Activated effector memory CD4-positive, alpha-beta T cell treated with anti-CD3 and anti-CD28 coated beads, Interleukin-2, amount 50 U/mL, for 16 hours (primary cell): Measurements from ENCODE around the gene ZSCAN9.

Experiments
- DNase-seq: peaks from one replicate; pipeline ENCODE4 v3.0.0-alpha.2; 2020

The ZSCAN9 gene

GRCh38 chr6:28225056-28225834 lies at the start of gene ZSCAN9:
Gene ZSCAN9 (plus strand): TSS chr6:28225275. CDS start chr6:28227085, 1,810 bp downstream.
- peak; percentile 77 for DNase-seq

- DNase-seq: no peak
These were observed 48.7 kb upstream of the ZSCAN9 start for GRCh38 chr6:28176373-28176772.

GRCh38 chr6:28182255-28182654 lies 42.8 kb upstream of the ZSCAN9 start:
- no peak for DNase-seq

- DNase-seq: no peak
These were observed 36.7 kb upstream of the ZSCAN9 start for GRCh38 chr6:28188111-28188979.

- no peak for DNase-seq
These were observed 25.1 kb upstream of the ZSCAN9 start for GRCh38 chr6:28200020-28200419.

- DNase-seq: no peak
These were observed 21.9 kb upstream of the ZSCAN9 start for GRCh38 chr6:28203201-28203600.

GRCh38 chr6:28205879-28206278 lies 19.2 kb upstream of the ZSCAN9 start:
- DNase-seq: no peak

- no peak for DNase-seq
These were observed 18.5 kb upstream of the ZSCAN9 start for GRCh38 chr6:28206527-28206926.

- DNase-seq: no peak
These were observed 18.1 kb upstream of the ZSCAN9 start for GRCh38 chr6:28206928-28207509.

- DNase-seq: peak; percentile 68
These were observed 17.5 kb upstream of the ZSCAN9 start for GRCh38 chr6:28207510-28208110.

GRCh38 chr6:28208111-28208659 lies 16.9 kb upstream of the ZSCAN9 start:
- DNase-seq: no peak

- DNase-seq: no peak
These were observed 15.1 kb upstream of the ZSCAN9 start for GRCh38 chr6:28209753-28210535.

GRCh38 chr6:28211840-28212509 lies 13.1 kb upstream of the ZSCAN9 start:
- no peak for DNase-seq

- DNase-seq: peak; percentile 68
These were observed 12.4 kb upstream of the ZSCAN9 start for GRCh38 chr6:28212510-28213212.

GRCh38 chr6:28213213-28213523 lies 11.9 kb upstream of the ZSCAN9 start:
- DNase-seq: no peak

- DNase-seq: no peak
These were observed 9.7 kb upstream of the ZSCAN9 start for GRCh38 chr6:28215425-28215824.

- no peak for DNase-seq
These were observed 7.2 kb upstream of the ZSCAN9 start for GRCh38 chr6:28217890-28218289.

- DNase-seq: peak; percentile 69
These were observed 6.5 kb upstream of the ZSCAN9 start for GRCh38 chr6:28218312-28219248.

- no peak for DNase-seq
These were observed 4.6 kb upstream of the ZSCAN9 start for GRCh38 chr6:28220257-28221133.
